Esophagus squamous epithelium (tissue), 5 donors: ENCODE data around the gene GALNT2. TPM values are rescaled to one million over a fixed set of nuclear protein-coding genes. Genes with fewer than 3 reads are reported as not detected.

Source experiments
- DNase-seq: peaks from one replicate; lab custom pipeline; 2025; lab: John Stamatoyannopoulos, UW
- H3K27ac ChIP-seq, 4 donors: fragments of 200-600 bp; sonication (generic); one replicate each; pipeline ENCODE4 v1.5.1; 2016 to 2019; ENCODE audit warnings: mild to moderate bottlenecking in 1 of 4
- H3K27me3 ChIP-seq, 4 donors: fragments of 200-600 bp; sonication (generic); 1 replicate in 3 of 4; 2 replicates in 1 of 4; pipeline versions ENCODE4 v1.5.1 to v1.6.0; 2017 to 2021; ENCODE audit warnings: antibody characterized with exemption in 1 of 4
- H3K36me3 ChIP-seq, 3 donors: fragments of 200-600 bp; sonication (generic); one replicate each; pipeline ENCODE4 v1.5.1; 2016 to 2019
- H3K4me1 ChIP-seq, 3 donors: fragments of 200-600 bp; sonication (generic); one replicate each; pipeline ENCODE4 v1.5.1; 2017 to 2019
- H3K4me3 ChIP-seq, 4 donors: fragments of 200-600 bp; sonication (generic); 1 replicate in 3 of 4; 2 replicates in 1 of 4; pipeline ENCODE4 v1.5.1; 2016 to 2019; ENCODE audit warnings: mild to moderate bottlenecking in 2 of 4, moderate library complexity in 1 of 4
- H3K9me3 ChIP-seq, 3 donors: fragments of 200-600 bp; sonication (generic); one replicate each; pipeline ENCODE4 v1.5.1; 2016 to 2019
- CTCF ChIP-seq, 6 experiments: fragments of 450-650 bp in 4 of 6; fragments of 200-600 bp in 2 of 6; sonication (generic) in 2 of 6; IDR thresholded peaks; one replicate each; pipeline ENCODE4 v1.5.1; 2016 to 2019; ENCODE audit warnings: antibody characterized with exemption in 6 of 6, mild to moderate bottlenecking in 4 of 6, moderate library complexity in 4 of 6
- POLR2A ChIP-seq, 4 donors: fragments of 450-650 bp; IDR thresholded peaks; one replicate each; pipeline ENCODE4 v1.6.1; 2017; ENCODE audit warnings: antibody characterized with exemption in 4 of 4, mild to moderate bottlenecking in 4 of 4, moderate library complexity in 3 of 4
- WGBS, 2 donors: methylation state at CpG; one replicate each; pipeline ENCODE4 v1.1.5; 2018; 5-methylcytosine and 5-hydroxymethylcytosine counted together
- intact Hi-C: fragments of 100-400 bp; cut with DNase I; formaldehyde crosslinking; loops from one replicate; pipeline ENCODE4 v1.15.0; 2022
- total RNA-seq, 4 donors: library from RNA; depleted of rRNA; stranded (reverse); fragments of >200 nt; gene quantifications; one replicate each; pipeline ENCODE4 v1.1.0, GENCODE V29; 2016
- donor health status: DM: yes; HTN: yes; CAD: no.

Gene GALNT2
- total RNA-seq, 4 donors from 2014 or later: 25.8 to 36.2 (median 31.0) TPM

- H3K4me1 ChIP-seq: peaks cover 3 to 20% (median 15%) of the 10 kb centered on the region in 3 donors
- TF ChIP-seq CTCF (IDR thresholded peaks at IDR 0.05) (no peak), POLR2A (IDR thresholded peaks at IDR 0.05) (no peak)
- H3K27me3 ChIP-seq: peaks cover 0 to 5% (median 0%) of the 10 kb centered on the region in 4 donors
- H3K4me3 ChIP-seq: no peak overlapping the region
- no peak overlapping the region for H3K27ac ChIP-seq
- intact Hi-C loops: no loop called here
- no peak for DNase-seq
- no peaks in the 10 kb centered on the region for H3K9me3 ChIP-seq
- H3K36me3 ChIP-seq: no peaks in the 10 kb centered on the region
- WGBS, 2 donors: 85 to 93% methylated on average over 5 to 11 of the region's 17 CpGs
Observed at GRCh38 chr1:230308821-230309220, 241.8 kb downstream of the GALNT2 start.

- Histone ChIP-seq H3K9me3 (no peaks in the 10 kb centered on the region), H3K27ac (no peak overlapping the region), H3K4me1 (peaks cover 3 to 20% (median 10%) of the 10 kb centered on the region in 3 donors), H3K27me3 (peaks cover 0 to 5% (median 0%) of the 10 kb centered on the region in 4 donors), H3K4me3 (no peak overlapping the region), H3K36me3 (no peaks in the 10 kb centered on the region)
- intact Hi-C loops: loop anchor here (10.0 kb wide), 1 partner anchor 645 kb away; no protein-coding TSS in a partner anchor
- 85 to 87% methylated on average over 12 to 14 of the region's 15 CpGs for WGBS, 2 donors
- TF ChIP-seq POLR2A (IDR thresholded peaks at IDR 0.05) (no peak), CTCF (IDR thresholded peaks at IDR 0.05) (no peak)
- no peak for DNase-seq
Observed at GRCh38 chr1:230309646-230310177, 242.7 kb downstream of the GALNT2 start.

GRCh38 chr1:230310381-230311163 lies 243.5 kb downstream of the GALNT2 start:
- Histone ChIP-seq H3K27ac (no peak overlapping the region), H3K4me1 (peaks cover 3 to 20% (median 10%) of the 10 kb centered on the region in 3 donors), H3K9me3 (no peaks in the 10 kb centered on the region), H3K27me3 (peaks cover 0 to 11% (median 0%) of the 10 kb centered on the region in 4 donors), H3K36me3 (no peaks in the 10 kb centered on the region), H3K4me3 (no peak overlapping the region)
- no peak for DNase-seq
- intact Hi-C loops: loop anchor here (10.0 kb wide), 1 partner anchor 646 kb away; no protein-coding TSS in a partner anchor
- 21 to 35% methylated on average over 12 to 14 of the region's 14 CpGs for WGBS, 2 donors
- TF ChIP-seq CTCF (IDR thresholded peaks at IDR 0.05): peak; percentile 82 to 96 (median 90)
- no peak for TF ChIP-seq POLR2A (IDR thresholded peaks at IDR 0.05)

GRCh38 chr1:230312676-230313075 lies 245.6 kb downstream of the GALNT2 start:
- intact Hi-C loops: loop anchor here (10.0 kb wide), 1 partner anchor 648 kb away; no protein-coding TSS in a partner anchor
- peaks cover 0 to 21% (median 0%) of the 10 kb centered on the region in 4 donors for H3K27me3 ChIP-seq
- H3K27ac ChIP-seq: no peak overlapping the region
- no peaks in the 10 kb centered on the region for H3K9me3 ChIP-seq
- TF ChIP-seq POLR2A (IDR thresholded peaks at IDR 0.05) (no peak), CTCF (IDR thresholded peaks at IDR 0.05) (no peak)
- no peak overlapping the region for H3K4me3 ChIP-seq
- H3K4me1 ChIP-seq: peaks cover 2 to 12% (median 5%) of the 10 kb centered on the region in 3 donors
- DNase-seq: no peak
- H3K36me3 ChIP-seq: no peaks in the 10 kb centered on the region
- WGBS, 2 donors: 50 to 58% methylated on average over 3 of the region's 3 CpGs
